Measurements from ENCODE around the gene MUC22.
"Not testable (repeated sequence)": the region's sequence is repeated elsewhere in the genome, so short reads cannot be mapped to it uniquely, and the experiment has no call there.

The MUC22 gene

GRCh38 chr6:31063906-31064435 lies 53.7 kb downstream of the MUC22 start:
- Histone ChIP-seq H3K36me3 (ENCODE audit: control insufficient read depth, low read length) (no peaks in the 10 kb centered on the region), H3F3A (ENCODE audit: control insufficient read depth, insufficient read depth) (no peaks in the 10 kb centered on the region), H3K4me3 (ENCODE audit: low read length) (no peak overlapping the region), H3K79me2 (ENCODE audit: control insufficient read depth, low read length) (no peaks in the 10 kb centered on the region), H3K9me2 (replicated peaks; ENCODE audit: control insufficient read depth, low read length) (no peaks in the 10 kb centered on the region), H3K27me3 (ENCODE audit: control insufficient read depth, low read length) (peaks cover 10% of the 10 kb centered on the region), H3K4me1 (ENCODE audit: control insufficient read depth, low read length) (no peaks in the 10 kb centered on the region), H3K9me3 (ENCODE audit: control insufficient read depth, insufficient read depth, low read length) (no peaks in the 10 kb centered on the region), H3K4me2 (ENCODE audit: low read length) (no peak overlapping the region), H3K27ac (ENCODE audit: low read depth, low read length) (no peak overlapping the region), H4K20me1 (ENCODE audit: control insufficient read depth, insufficient read depth, low read depth, low read length) (no peaks in the 10 kb centered on the region)
- TF ChIP-seq CTCF (IDR thresholded peaks at IDR 0.05; ENCODE audit: low read depth, low read length, poor library complexity, severe bottlenecking) = no peak
- TF ChIP-seq EZH2phosphoT487 (IDR thresholded peaks at IDR 0.05; ENCODE audit: borderline replicate concordance, low read length) = no peak

- TF ChIP-seq EZH2phosphoT487 (IDR thresholded peaks at IDR 0.05; ENCODE audit: borderline replicate concordance, low read length) = no peak
- TF ChIP-seq CTCF (IDR thresholded peaks at IDR 0.05; ENCODE audit: low read depth, low read length, poor library complexity, severe bottlenecking) = no peak
- H3F3A ChIP-seq (ENCODE audit: control insufficient read depth, insufficient read depth) = no peaks in the 10 kb centered on the region
- H3K4me2 ChIP-seq (ENCODE audit: low read length) = no peak overlapping the region
- no peak overlapping the region for H3K27ac ChIP-seq (ENCODE audit: low read depth, low read length)
- no peaks in the 10 kb centered on the region for H3K4me1 ChIP-seq (ENCODE audit: control insufficient read depth, low read length)
- no peaks in the 10 kb centered on the region for H3K36me3 ChIP-seq (ENCODE audit: control insufficient read depth, low read length)
- no peaks in the 10 kb centered on the region for H4K20me1 ChIP-seq (ENCODE audit: control insufficient read depth, insufficient read depth, low read depth, low read length)
- H3K27me3 ChIP-seq (ENCODE audit: control insufficient read depth, low read length) = peaks cover 10% of the 10 kb centered on the region
- no peak overlapping the region for H3K4me3 ChIP-seq (ENCODE audit: low read length)
- no peaks in the 10 kb centered on the region for H3K79me2 ChIP-seq (ENCODE audit: control insufficient read depth, low read length)
- H3K9me2 ChIP-seq (replicated peaks; ENCODE audit: control insufficient read depth, low read length) = no peaks in the 10 kb centered on the region
- H3K9me3 ChIP-seq (ENCODE audit: control insufficient read depth, insufficient read depth, low read length) = no peaks in the 10 kb centered on the region
Observed at GRCh38 chr6:31065556-31065955, 55.3 kb downstream of the MUC22 start.

GRCh38 chr6:31067028-31067427 lies 56.8 kb downstream of the MUC22 start:
- not testable (repeated sequence) for H3K9me2 ChIP-seq (replicated peaks; ENCODE audit: control insufficient read depth, low read length); H3K9me3 ChIP-seq (ENCODE audit: control insufficient read depth, insufficient read depth, low read length); H3K4me3 ChIP-seq (ENCODE audit: low read length); H3K4me1 ChIP-seq (ENCODE audit: control insufficient read depth, low read length); H3F3A ChIP-seq (ENCODE audit: control insufficient read depth, insufficient read depth); H3K27ac ChIP-seq (ENCODE audit: low read depth, low read length); H3K4me2 ChIP-seq (ENCODE audit: low read length); H3K36me3 ChIP-seq (ENCODE audit: control insufficient read depth, low read length); H3K27me3 ChIP-seq (ENCODE audit: control insufficient read depth, low read length); H4K20me1 ChIP-seq (ENCODE audit: control insufficient read depth, insufficient read depth, low read depth, low read length); H3K79me2 ChIP-seq (ENCODE audit: control insufficient read depth, low read length)

- not testable (repeated sequence) for H3K4me2 ChIP-seq (ENCODE audit: low read length); H3F3A ChIP-seq (ENCODE audit: control insufficient read depth, insufficient read depth); H3K27ac ChIP-seq (ENCODE audit: low read depth, low read length); H3K9me3 ChIP-seq (ENCODE audit: control insufficient read depth, insufficient read depth, low read length); H3K27me3 ChIP-seq (ENCODE audit: control insufficient read depth, low read length); H3K36me3 ChIP-seq (ENCODE audit: control insufficient read depth, low read length); H3K4me1 ChIP-seq (ENCODE audit: control insufficient read depth, low read length); H3K79me2 ChIP-seq (ENCODE audit: control insufficient read depth, low read length); H4K20me1 ChIP-seq (ENCODE audit: control insufficient read depth, insufficient read depth, low read depth, low read length); H3K9me2 ChIP-seq (replicated peaks; ENCODE audit: control insufficient read depth, low read length); H3K4me3 ChIP-seq (ENCODE audit: low read length)
Observed at GRCh38 chr6:31067891-31068668, 57.8 kb downstream of the MUC22 start.

Data from DOHH2 (cell line).